ENCODE measurements around the gene PRPS1L1.

GRCh38 chr7:18063149-18063901, 35.7 kb upstream of the PRPS1L1 start:
- no peak for TF ChIP-seq CTCF (conservative IDR thresholded peaks at IDR 0.05; ENCODE audit: low read depth, low read length)
- TF ChIP-seq EZH2 (IDR thresholded peaks at IDR 0.05; ENCODE audit: borderline replicate concordance, low read depth, low read length, poor library complexity, severe bottlenecking) = no peak

All from A673 (cell line).